HG03442 (cell line): ENCODE measurements around the gene SNRPD1.
"Not testable (repeated sequence)": the region's sequence is repeated elsewhere in the genome, so short reads cannot be mapped to it uniquely, and the experiment has no call there.

Experiments used
- ATAC-seq: cut with Tn5 transposase; IDR thresholded peaks from one replicate; pipeline ENCODE4 v1.9.1; 2021; ENCODE audit warnings: mild to moderate bottlenecking, moderate library complexity; ENCODE audit not compliant: unreplicated experiment

SNRPD1 gene

DNA sequence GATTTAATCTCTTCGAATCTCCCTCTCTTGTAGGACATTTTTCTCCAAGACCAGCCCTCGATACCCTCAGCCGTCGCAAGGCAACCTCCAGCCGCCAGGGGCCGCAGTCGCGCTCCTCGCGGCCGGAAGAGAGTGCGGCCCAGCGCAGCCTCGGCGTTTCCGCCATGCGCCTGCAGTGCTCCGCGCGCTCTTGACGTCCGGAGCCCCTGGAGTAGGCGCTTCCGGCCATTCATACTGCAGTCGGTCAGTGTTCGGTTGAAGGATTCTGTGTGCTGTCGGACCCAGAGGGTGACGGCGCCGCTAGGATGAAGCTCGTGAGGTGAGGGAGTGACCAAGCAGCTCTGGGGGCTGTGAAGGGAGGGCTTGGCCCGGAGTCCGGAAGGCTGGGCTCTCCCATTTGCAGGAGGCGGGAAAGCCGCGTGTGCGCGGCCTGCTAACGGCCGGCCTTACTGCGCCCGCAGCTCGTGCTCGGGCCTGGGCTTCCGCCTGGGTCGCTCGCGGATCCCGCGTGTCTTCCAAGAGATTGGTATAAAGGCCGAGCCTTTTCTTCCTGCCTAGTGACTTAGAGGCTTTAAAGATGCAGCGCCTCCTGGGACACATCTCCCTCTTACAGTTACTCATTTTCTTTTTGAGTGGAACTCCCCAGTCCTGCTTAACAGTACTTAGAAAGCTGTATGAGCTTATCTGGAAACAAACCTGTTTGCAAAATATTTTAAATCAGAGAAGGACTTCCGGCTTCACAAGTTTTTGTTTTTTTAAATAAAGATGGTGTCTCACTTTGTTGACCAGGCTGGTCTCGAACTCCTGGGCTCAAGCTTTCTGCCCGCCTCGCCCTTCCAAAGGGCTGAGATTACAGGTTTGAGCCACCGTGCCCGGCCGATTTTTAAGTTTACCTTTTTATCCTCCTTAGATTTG, at the start of gene SNRPD1:
Gene SNRPD1 (plus strand): TSS at position 190 of the 915 bp plus-strand sequence. CDS start 116 bp downstream, at position 306.
- ATAC-seq, result peak; percentile 96

DNA sequence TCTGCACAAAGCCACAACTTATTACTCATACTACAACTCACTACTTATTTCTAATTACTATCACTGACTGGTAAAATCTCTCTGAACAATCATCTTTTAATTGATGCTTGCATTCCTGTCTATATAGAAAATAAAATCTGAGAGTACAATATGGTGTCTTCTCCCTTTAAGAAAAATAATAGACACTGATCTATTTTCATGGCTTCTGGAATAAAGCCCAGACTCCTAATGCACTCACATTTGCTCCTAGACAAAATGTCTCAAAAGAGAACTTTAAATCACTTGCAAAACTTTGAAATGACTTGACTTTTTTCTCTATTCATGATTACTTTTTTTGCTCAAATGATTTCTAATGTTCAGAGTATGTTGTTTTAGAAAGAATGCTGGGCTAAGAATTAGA, 40.3 kb upstream of the SNRPD1 start:
- no peak for ATAC-seq

GRCh38 chr18:21575656-21576055, 36.5 kb upstream of the SNRPD1 start:
- no peak for ATAC-seq

DNA sequence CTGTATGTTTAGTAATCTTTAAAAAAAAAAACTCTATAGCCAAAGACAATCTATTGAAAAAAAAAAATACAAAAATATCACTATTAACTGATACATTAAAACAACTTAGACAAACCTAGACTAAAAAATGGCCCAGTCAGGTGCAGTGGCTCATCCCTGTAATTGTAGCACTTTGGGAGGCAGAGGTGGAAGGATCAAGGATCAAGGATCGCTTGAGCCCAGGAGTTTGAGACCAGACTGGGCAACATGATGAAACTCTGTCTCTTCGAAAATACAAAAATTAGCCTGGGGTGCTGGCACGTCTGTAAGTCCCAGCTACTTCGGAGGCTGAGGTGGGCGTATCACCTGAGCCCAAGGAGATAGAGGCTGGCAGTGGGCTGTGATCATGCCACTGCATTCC, 27.7 kb upstream of the SNRPD1 start:
- ATAC-seq, result no peak

DNA sequence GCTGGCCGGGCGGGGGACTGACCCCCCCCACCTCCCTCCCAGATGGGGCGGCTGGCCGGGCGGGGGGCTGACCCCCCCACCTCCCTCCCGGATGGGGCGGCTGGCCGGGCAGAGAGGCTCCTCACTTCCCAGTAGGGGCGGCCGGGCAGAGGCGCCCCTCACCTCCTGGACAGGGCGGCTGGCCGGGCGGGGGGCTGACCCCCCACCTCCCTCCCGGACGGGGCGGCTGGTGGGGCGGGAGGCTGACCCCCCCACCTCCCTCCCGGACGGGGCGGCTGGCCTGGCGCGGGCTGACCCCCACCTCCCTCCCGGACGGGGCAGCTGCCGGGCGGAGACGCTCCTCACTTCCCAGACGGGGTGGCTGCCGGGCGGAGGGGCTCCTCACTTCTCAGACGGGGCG, 19.8 kb upstream of the SNRPD1 start:
- not testable (repeated sequence) for ATAC-seq

GRCh38 chr18:21593540-21594257, 18.4 kb upstream of the SNRPD1 start:
- peak; percentile 49 for ATAC-seq

DNA sequence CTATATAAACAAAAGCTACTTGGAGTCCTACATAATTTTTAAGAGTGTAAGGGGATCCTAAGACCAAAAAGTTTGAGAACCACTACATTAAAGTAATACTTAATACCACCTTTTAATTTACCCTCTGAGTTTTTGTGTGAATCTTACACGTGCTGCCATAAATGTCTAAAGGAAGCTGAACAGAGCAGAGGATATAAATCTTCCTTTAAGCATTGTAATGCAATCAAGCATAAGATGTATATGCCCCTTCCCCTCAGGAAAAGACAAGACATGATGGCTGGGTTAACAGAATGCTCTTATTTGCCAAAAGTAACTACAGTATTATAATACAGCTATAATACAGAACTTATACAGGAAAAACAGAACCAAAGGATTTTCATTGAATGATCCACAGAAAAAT, 14.5 kb upstream of the SNRPD1 start:
- no peak for ATAC-seq

DNA sequence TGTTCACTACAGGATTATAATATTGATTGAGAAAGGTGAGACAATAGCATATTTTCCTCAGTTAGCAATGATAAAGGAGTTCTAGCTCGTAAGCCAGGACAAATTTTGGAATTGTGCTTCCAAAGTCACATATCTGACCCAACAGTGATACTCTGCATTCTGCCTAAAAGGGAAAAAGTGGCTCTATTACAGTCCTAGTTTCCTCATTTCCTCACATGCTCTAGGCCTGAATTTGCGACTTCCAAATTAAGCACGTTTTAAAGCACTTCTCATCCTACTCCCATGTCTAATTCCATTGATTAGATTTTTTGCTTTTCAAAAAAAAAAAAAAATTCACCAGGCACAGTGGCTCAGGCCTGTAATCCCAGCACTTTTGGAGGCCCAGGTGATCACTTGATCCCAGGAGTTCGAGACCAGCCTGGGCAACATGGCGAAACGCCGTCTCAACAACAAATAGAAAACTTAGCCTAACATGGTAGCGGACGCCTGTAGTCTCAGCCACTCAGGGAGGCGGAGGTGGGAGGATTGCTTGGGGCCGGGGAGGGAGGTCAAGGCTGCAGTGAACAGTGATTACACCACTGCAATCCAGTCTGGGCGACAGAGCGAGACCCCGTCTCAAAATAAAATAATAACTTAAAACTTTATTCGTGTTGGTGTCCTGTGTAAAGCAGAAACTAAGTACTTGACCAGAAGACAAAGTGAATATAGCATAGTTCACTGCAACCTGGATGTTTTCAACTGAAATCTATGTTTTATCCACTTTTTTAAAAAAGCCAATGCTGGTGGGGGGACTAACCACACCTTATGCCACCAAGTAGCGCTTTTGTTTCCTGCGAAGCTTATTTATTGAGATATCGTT, 13.2 kb upstream of the SNRPD1 start:
- ATAC-seq, result no peak

- peak; percentile 38 for ATAC-seq
Measured at GRCh38 chr18:21599585-21600525, 12.3 kb upstream of the SNRPD1 start.

DNA sequence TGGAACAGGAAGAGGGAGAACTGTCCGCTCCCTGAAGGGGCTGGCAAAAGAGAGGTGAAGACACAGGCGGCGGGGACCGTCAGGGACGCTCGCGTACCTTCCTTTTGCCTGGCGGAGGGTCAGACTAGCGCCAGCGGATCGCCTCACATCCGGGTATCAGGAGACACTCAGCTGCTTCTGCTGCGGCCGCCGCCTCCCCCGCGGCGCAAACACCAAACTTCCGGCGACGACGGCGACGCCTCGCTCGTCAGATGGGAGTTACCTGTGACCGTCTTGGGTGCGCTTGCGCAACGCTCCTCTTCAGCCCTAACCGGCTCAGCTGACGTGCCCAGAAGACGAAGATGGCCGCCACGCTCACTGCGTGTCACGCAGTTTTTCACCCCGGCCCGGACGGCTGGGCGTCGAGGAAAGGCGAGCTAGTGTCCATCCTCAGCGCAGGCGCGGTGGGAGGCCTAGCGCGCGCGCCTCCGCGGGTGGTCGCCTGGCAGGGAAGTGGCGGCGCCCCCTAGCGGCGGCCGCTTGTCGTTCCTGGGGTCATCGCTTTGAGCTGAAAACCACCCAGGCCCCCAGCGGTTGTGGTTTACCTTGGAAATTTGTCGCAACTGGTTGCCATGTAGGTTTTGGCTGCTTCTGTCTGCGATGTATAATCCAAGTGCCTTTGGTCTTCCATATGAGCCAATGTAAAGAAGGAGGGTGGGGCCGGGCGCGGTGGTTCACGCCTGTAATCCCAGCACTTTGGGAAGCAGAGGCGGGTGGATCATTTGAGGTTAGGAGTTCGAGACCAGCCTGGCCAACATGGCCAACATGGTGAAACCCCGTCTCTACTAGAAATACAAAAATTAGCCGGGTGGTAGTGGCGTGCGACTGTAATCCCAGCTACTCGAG, 11.3 kb upstream of the SNRPD1 start, which contains the start of gene ESCO1:
Gene ESCO1 (minus strand): TSS at position 179 of the 885 bp plus-strand sequence. CDS start 25,861 bp downstream, outside the sequence.
- ATAC-seq, result peak; percentile 85

GRCh38 chr18:21602299-21602587, 9.9 kb upstream of the SNRPD1 start:
- no peak for ATAC-seq

DNA sequence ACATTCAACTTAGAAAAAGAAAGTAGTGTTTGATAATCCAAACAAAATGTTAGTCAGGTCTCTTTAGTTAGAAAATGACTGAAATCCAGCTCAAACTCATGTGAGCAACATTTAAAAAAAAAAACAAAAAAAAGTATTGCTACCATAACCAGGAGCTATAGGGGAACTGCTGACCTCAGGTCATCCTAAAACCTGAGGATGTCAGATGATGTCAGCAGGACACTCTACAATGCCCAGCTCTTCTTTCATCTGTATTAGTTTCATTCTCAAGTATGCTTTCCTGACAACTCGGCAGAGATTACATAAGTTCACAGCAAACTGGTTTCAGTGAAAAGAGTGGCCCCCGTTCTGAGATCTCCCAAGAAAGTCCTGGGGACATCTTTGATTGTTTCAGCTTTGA, 7.4 kb upstream of the SNRPD1 start:
- no peak for ATAC-seq

DNA sequence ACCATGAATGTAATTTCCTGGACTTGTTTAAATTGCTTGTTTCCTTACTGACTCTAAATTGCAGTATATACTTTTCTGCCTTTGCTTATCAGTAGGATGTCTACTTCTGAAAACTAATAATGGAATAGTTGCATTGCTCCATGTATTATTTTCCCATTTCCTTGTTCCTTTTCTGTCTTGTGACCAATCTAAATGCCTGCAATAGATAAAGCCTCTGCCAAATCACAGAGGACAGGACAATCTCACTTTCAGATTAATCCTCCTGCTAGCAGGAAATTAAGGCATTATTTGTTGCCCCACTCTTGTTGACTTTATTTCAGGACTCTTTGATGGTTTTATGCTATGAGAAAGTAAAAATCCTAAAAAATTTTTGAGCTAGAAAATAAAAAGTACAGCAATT, 6.9 kb upstream of the SNRPD1 start:
- no peak for ATAC-seq

- ATAC-seq, result not testable (repeated sequence)
Measured at GRCh38 chr18:21611401-21612124, 551 bp upstream of the SNRPD1 start.

DNA sequence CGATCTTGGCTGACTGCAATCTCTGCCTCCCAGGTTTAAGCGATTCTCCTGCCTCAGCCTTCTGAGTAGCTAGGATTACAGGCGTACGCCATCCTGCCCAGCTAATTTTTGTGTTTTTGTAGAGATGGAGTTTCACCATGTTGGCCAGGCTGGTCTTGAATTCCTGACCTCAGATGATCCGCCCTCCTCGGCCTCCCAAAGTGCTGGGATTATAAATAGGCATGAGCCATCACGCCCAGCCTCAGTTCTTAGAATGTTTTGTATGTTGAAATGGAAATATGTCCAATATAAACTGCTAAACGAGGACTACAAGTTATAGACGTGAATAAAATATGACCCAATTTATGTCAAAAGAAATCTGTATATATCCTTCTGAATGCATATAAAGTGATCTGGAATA, 9.5 kb downstream of the SNRPD1 start:
- ATAC-seq, result not testable (repeated sequence)

- peak; percentile 91 for ATAC-seq
Measured at GRCh38 chr18:21629089-21629832, 17.1 kb downstream of the SNRPD1 start.

DNA sequence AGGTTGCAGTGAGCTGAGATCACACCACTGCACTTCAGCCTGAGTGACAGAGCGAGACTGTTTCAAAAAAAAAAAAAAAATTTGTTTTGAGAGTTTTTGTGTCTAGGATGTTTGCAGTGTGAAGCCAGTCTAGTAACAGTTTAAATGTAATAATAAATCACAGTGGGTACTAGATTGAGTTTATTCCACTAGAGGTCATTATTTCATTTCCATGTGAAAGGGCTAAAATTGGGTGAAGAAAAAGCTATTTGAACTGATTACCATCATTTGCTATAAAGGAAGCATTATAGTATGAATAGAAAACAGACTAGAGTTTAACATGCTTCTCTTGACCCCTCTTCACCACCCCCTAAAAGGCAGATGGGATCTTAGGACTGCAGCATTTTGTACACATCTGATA, 20.3 kb downstream of the SNRPD1 start:
- ATAC-seq, result no peak
